CD4-positive, alpha-beta T cell (primary cell): ENCODE results near the gene TLX2. TPM values are rescaled to one million over a fixed set of nuclear protein-coding genes. Genes with fewer than 3 reads are reported as not detected.
A peak's percentile ranks its signal among the peaks of the same experiment; 100 is the strongest.

Experiments used
- ATAC-seq: fragments of 200-7000 bp; cut with Tn5 transposase; one replicate; pipeline ENCODE4 v1.10.0; 2022; ENCODE audit warnings: mild to moderate bottlenecking; ENCODE audit not compliant: poor library complexity
- CTCF ChIA-PET: fragments of 350-600 bp; sonication (Branson Sonifier 250); formaldehyde crosslinking; loops from one replicate; lab custom pipeline; 2021; ENCODE audit warnings: antibody characterized with exemption, inconsistent platforms; lab: Charles Lee
- POLR2A ChIA-PET: fragments of 350-600 bp; sonication (Branson Sonifier 250); formaldehyde crosslinking; loops from one replicate; lab custom pipeline; 2021; ENCODE audit warnings: antibody characterized with exemption, inconsistent platforms; lab: Charles Lee
- DNase-seq, 14 experiments: peaks; one replicate each; pipeline ENCODE4 v3.0.0-alpha.2; 2013 to 2020; ENCODE audit warnings: mixed read lengths in 2 of 14
- H3K27ac ChIP-seq, 2 donors: one replicate each; pipeline versions ENCODE4 v1.5.1 to v1.7.0; 2013; ENCODE audit warnings: low read length in 2 of 2, low read depth in 1 of 2, mild to moderate bottlenecking in 1 of 2
- H3K27me3 ChIP-seq, 2 experiments: 1 replicate in 1 of 2; 2 replicates in 1 of 2; pipeline versions ENCODE4 v1.6.1 to v1.7.0; 2013; ENCODE audit warnings: low read length in 2 of 2, control low read depth in 1 of 2, mild to moderate bottlenecking in 1 of 2, moderate library complexity in 1 of 2; ENCODE audit not compliant: insufficient read depth in 2 of 2, control insufficient read depth in 1 of 2
- H3K36me3 ChIP-seq: one replicate; pipeline ENCODE4 v1.6.1; 2013; ENCODE audit warnings: low read length, control low read depth; ENCODE audit not compliant: insufficient read depth
- H3K4me1 ChIP-seq: one replicate; pipeline ENCODE4 v1.6.1; 2013; ENCODE audit warnings: low read length, control low read depth; ENCODE audit not compliant: insufficient read depth
- H3K4me3 ChIP-seq: one replicate; pipeline ENCODE4 v1.5.1; 2013; ENCODE audit warnings: mild to moderate bottlenecking, low read length, moderate library complexity
- H3K9me3 ChIP-seq, 2 experiments: 1 replicate in 1 of 2; 2 replicates in 1 of 2; pipeline versions ENCODE4 v1.6.1 to v1.7.0; 2013; ENCODE audit warnings: low read length in 2 of 2, mild to moderate bottlenecking in 2 of 2, control low read depth in 1 of 2, moderate library complexity in 1 of 2; ENCODE audit not compliant: control insufficient read depth in 1 of 2, insufficient read depth in 1 of 2
- H3K27ac Mint-ChIP-seq: one replicate; pipeline ENCODE4 v1.8.0; 2020; ENCODE audit warnings: mixed read lengths
- H3K27me3 Mint-ChIP-seq: one replicate; pipeline ENCODE4 v1.8.0; 2021; ENCODE audit warnings: mixed read lengths
- H3K36me3 Mint-ChIP-seq: one replicate; pipeline ENCODE4 v1.8.0; 2021; ENCODE audit warnings: low read depth, mixed read lengths
- H3K4me1 Mint-ChIP-seq: one replicate; pipeline ENCODE4 v1.8.0; 2021; ENCODE audit warnings: low read depth, mixed read lengths
- H3K4me3 Mint-ChIP-seq: one replicate; pipeline ENCODE4 v1.8.0; 2020; ENCODE audit warnings: mild to moderate bottlenecking, mixed read lengths
- H3K9me3 Mint-ChIP-seq: one replicate; pipeline ENCODE4 v1.8.0; 2020; ENCODE audit warnings: mixed read lengths
- intact Hi-C, 2 experiments: fragments of 100-400 bp; cut with DNase I in 1 of 2; cut with micrococcal nuclease in 1 of 2; formaldehyde crosslinking; loops; one replicate each; pipeline versions ENCODE4 v1.15.1 to v1.9.0; 2023 to 2025; cut with DNase I, micrococcal nuclease
- total RNA-seq, 174 experiments: library from RNA in 2 of 174; stranded (reverse) in 2 of 174; gene quantifications; one replicate each; pipeline ENCODE4 v1.2.3 and lab custom pipeline; 2021 to 2026
- TF ChIP-seq, protein P1 (sequence below): fragments of 200-600 bp; IDR thresholded peaks from one replicate; pipeline ENCODE4 v1.8.0; 2022; ENCODE audit warnings: antibody characterized with exemption, mild to moderate bottlenecking

The TLX2 gene
- total RNA-seq, 2 experiments from 2014 or later: 0.14 to 0.30 TPM

DNA sequence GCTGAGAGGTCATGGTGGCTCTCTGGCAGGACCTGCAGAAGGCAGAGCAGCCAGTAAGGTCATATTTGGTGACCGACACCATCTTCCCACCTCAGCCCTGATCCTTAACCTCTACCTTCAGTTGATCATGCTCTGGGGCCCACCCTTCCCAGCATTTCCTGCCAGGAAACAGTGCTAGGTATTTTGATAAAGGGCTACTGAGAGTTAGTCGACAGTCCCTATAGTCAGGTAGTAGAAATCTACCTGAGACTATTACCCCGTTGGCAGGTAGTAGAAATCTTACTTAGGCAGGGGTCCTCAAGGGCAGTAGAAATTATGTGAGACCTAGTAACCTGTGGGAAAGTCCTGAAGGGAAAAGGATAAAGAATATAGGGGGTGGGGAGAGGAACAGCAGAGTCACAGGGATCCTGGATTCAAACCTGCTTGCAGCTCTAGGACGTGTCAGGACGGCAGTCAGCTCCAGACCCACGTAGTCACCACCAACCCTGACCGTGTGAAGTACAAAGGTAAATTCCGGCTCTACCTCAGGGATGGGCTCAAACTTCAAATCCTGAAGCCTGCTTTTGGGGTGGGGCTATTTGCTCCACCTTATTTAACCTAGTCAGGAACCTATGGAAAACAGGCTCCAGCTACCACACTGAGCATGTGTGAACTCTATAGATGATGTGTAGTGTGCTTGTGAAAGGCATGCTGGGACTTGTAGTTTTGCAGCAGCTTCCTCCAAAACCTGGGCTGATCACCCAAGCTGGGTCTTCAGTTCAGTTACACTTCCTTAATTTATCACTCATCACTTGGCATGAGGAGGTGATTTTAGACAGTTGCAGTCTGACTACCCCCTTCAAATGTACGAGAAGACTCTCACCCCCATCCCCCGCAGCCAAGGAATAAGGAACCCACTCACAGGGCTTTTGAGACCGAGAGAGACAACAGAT, 11.7 kb downstream of the TLX2 start, which contains the start of gene DQX1:
Gene DQX1, minus strand, starts transcription at position 515 of the 932 bp plus-strand sequence. Its CDS starts 502 bp downstream, at position 13.
- TF ChIP-seq, protein P1, sequence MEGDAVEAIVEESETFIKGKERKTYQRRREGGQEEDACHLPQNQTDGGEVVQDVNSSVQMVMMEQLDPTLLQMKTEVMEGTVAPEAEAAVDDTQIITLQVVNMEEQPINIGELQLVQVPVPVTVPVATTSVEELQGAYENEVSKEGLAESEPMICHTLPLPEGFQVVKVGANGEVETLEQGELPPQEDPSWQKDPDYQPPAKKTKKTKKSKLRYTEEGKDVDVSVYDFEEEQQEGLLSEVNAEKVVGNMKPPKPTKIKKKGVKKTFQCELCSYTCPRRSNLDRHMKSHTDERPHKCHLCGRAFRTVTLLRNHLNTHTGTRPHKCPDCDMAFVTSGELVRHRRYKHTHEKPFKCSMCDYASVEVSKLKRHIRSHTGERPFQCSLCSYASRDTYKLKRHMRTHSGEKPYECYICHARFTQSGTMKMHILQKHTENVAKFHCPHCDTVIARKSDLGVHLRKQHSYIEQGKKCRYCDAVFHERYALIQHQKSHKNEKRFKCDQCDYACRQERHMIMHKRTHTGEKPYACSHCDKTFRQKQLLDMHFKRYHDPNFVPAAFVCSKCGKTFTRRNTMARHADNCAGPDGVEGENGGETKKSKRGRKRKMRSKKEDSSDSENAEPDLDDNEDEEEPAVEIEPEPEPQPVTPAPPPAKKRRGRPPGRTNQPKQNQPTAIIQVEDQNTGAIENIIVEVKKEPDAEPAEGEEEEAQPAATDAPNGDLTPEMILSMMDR: no peak
- POLR2A ChIA-PET: interaction anchor here (0.7 to 1.9 kb wide), 6 partner anchors 10 to 348 kb away, joined by 3 to 8 read pairs (median 4); partner anchors contain the start of genes CCDC142, INO80B, MOB1A and MRPL53
- H3K36me3 Mint-ChIP-seq: peaks cover 51% of the 10 kb centered on the region

DNA sequence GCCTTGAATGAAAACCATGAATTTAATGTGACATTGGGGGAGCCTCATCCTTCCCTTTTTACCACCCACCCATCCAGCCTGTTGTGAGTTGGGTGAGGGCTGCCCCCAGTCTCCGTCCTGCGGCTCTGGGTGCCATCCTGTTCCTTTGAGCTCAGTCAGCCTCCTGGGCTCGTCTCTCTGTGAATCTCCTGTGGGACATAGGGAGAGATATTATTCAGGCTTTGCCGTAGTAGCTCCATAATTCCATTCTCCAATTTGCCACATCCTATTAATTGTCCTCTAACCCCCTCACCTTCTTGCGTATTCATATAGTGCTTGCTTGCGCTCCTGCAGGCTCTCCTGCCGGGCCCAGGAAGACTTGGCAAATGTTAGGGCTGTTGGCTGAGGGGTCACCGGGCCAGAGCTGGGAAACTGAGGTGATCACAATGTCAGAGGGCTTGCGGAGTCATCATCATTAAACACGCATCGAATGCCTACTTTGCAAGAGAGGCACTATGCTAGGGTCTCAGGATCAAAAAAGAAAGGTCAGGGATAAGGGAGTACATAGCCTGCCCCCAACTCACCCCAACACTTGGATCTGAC, 12.5 kb downstream of the TLX2 start:
- Histone ChIP-seq H3K36me3 (peaks cover 32% of the 10 kb centered on the region), H3K27me3 (no peaks in the 10 kb centered on the region), H3K9me3 (peaks cover 0 to 6% of the 10 kb centered on the region in 2 experiments), H3K27ac (no peak overlapping the region), H3K4me3 (no peak overlapping the region), H3K4me1 (peaks cover 34% of the 10 kb centered on the region)
- ChIA-PET POLR2A (interaction anchor here (0.7 to 1.9 kb wide), 6 partner anchors 11 to 348 kb away, joined by 3 to 8 read pairs (median 4); partner anchors contain the start of genes CCDC142, INO80B, MOB1A and MRPL53), CTCF (no interaction called here)
- H3K9me3 Mint-ChIP-seq: no peaks in the 10 kb centered on the region
- peaks cover 11% of the 10 kb centered on the region for H3K27me3 Mint-ChIP-seq
- H3K27ac Mint-ChIP-seq: peak overlapping the region; percentile 71
- DNase-seq: no peak
- intact Hi-C loops: no loop called here
- ATAC-seq: no peak
- H3K4me3 Mint-ChIP-seq: peak overlapping the region; percentile 88
- TF ChIP-seq, protein P1: no peak
- peaks cover 35% of the 10 kb centered on the region for H3K4me1 Mint-ChIP-seq
- peaks cover 51% of the 10 kb centered on the region for H3K36me3 Mint-ChIP-seq

More for the DNA sequence above, 11.7 kb downstream of the TLX2 start, which contains the start of gene DQX1:
- Mint-ChIP-seq H3K9me3 (no peaks in the 10 kb centered on the region), H3K4me1 (peaks cover 29% of the 10 kb centered on the region), H3K27me3 (peaks cover 16% of the 10 kb centered on the region), H3K4me3 (peak within 1 kb of the TSS; percentile 88), H3K27ac (peak within 1 kb of the TSS; percentile 71)
- Histone ChIP-seq H3K27me3 (no peaks in the 10 kb centered on the region), H3K4me3 (no peak within 1 kb of the TSS), H3K27ac (no peak within 1 kb of the TSS), H3K9me3 (peaks cover 0 to 6% of the 10 kb centered on the region in 2 experiments), H3K36me3 (peaks cover 29% of the 10 kb centered on the region), H3K4me1 (peaks cover 26% of the 10 kb centered on the region)
- DNase-seq: peak in 4 of 14 experiments; percentile 23 to 75 (median 58)
- intact Hi-C loops: no loop called here
- no peak for ATAC-seq
- CTCF ChIA-PET: no interaction called here

DNA sequence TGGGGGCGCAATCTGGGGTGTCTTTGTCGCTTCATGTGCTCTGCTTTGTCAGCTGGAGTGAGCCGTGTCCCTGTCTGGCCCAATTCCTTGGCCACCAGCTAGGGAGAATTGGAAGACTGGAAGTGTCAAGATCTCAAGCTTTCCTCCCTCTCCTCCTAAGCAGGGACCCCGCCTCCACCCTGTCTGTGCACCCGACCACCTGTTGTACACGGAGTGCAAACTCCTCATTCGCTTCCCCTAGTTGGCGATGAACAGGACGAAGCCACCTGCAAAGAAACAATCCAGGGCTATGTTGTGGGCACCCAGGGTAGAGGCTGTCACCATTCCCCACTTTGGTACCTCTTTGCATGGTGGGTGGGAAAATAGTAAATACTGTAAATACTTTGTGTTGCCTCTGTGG, 13.5 kb downstream of the TLX2 start:
- Histone ChIP-seq H3K27ac (no peak overlapping the region), H3K36me3 (peaks cover 36% of the 10 kb centered on the region), H3K9me3 (peaks cover 0 to 6% of the 10 kb centered on the region in 2 experiments), H3K4me1 (peaks cover 35% of the 10 kb centered on the region), H3K4me3 (no peak overlapping the region), H3K27me3 (no peaks in the 10 kb centered on the region)
- ChIA-PET POLR2A (interaction anchor here (2.4 to 2.5 kb wide), 2 partner anchors 14 to 28 kb away, joined by 10 read pairs; partner anchors contain the start of genes LBX2 and TLX2), CTCF (interaction anchor here (1.5 kb wide), 1 partner anchor 73 kb away, joined by 3 read pairs; the partner anchor contains the start of gene INO80B)
- H3K36me3 Mint-ChIP-seq: peaks cover 57% of the 10 kb centered on the region
- intact Hi-C loops: loop anchor here in 1 of 2 experiments (2.0 kb wide), 2 partner anchors 13 to 45 kb away; partner anchors contain the start of genes CCDC142, TLX2 and TTC31
- H3K9me3 Mint-ChIP-seq: no peaks in the 10 kb centered on the region
- H3K4me1 Mint-ChIP-seq: peaks cover 42% of the 10 kb centered on the region
- ATAC-seq (no peak), DNase-seq (no peak)
- H3K27ac Mint-ChIP-seq: peak overlapping the region; percentile 89
- H3K27me3 Mint-ChIP-seq: peaks cover 1% of the 10 kb centered on the region
- peak overlapping the region; percentile 92 for H3K4me3 Mint-ChIP-seq
- TF ChIP-seq, protein P1: no peak
